ENCODE results near the gene DPF3. TPM values are rescaled to one million over a fixed set of nuclear protein-coding genes. Genes with fewer than 3 reads are reported as not detected.

The DPF3 gene
- polyA plus RNA-seq, 4 donors, result 4.4 to 6.0 (median 5.3) TPM

GRCh38 chr14:72662214-72662613 is 231.7 kb downstream of the DPF3 start:
- no peak for DNase-seq (ENCODE audit: low read depth in 4 of 4, low spot score in 2 of 4)

- no peak for DNase-seq (ENCODE audit: low read depth in 4 of 4, low spot score in 2 of 4)
Measured at GRCh38 chr14:72657214-72657921, 236.5 kb downstream of the DPF3 start.

- no peak for DNase-seq (ENCODE audit: low read depth in 4 of 4, low spot score in 2 of 4)
Measured at GRCh38 chr14:72653026-72653425, 240.9 kb downstream of the DPF3 start.

GRCh38 chr14:72652179-72652578 is 241.7 kb downstream of the DPF3 start:
- no peak for DNase-seq (ENCODE audit: low read depth in 4 of 4, low spot score in 2 of 4)

DNA sequence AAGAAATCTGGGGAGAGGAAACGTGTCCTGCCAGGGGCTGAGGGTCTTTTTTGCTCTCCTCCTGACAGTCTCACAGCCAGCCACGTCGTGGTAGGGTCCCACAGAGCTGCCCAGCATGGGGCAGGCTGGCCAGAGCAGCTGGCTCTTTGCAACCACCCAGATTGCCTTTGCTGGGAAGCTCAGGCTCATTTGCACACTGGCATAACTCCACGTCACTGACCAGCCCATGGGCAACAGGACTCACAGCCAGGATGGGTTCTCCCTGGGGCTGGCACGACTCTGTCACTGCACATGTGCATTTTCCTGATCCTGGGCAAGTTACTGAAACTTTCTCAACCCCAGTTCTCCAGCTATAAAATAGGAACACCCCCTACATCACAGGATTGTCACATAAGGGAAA is 242.2 kb downstream of the DPF3 start:
- no peak for DNase-seq (ENCODE audit: low read depth in 4 of 4, low spot score in 2 of 4)

- DNase-seq (ENCODE audit: low read depth in 4 of 4, low spot score in 2 of 4), result peak in 1 of 4 donors; percentile 6
Measured at GRCh38 chr14:72651081-72651480, 242.8 kb downstream of the DPF3 start.

DNA sequence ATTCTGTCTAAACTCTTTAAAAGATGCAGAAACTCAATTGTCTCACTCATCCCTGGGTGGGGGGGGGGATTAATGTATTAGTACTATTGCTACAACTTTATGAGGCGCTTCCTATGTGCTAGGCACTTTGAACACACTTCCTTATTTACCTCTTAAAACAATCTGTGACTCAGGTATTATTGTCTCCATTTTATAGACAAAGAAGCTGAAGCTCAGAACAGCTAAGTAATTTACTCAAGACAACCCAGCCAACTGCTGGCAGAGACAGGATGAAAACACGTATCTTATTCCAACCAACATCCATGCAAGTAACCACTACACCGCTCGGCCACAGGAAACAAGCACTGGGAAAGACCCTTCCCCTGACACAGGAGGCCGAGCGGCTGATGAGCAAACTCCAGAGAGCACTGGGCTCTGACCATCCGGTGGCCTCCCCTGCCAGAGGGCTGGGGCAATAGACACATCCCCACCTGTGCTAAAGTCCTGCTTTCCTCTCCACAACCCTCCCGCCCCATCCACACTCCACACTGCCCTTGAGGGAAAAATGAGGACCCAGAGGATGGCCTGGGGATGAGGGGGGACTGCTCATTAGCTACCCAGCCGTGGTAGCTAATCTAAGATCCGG is 244.2 kb downstream of the DPF3 start:
- DNase-seq (ENCODE audit: low read depth in 4 of 4, low spot score in 2 of 4), result no peak

- no peak for DNase-seq (ENCODE audit: low read depth in 4 of 4, low spot score in 2 of 4)
Measured at GRCh38 chr14:72647782-72648181, 246.1 kb downstream of the DPF3 start.

GRCh38 chr14:72646861-72647528 is 246.9 kb downstream of the DPF3 start:
- DNase-seq (ENCODE audit: low read depth in 4 of 4, low spot score in 2 of 4), result no peak

GRCh38 chr14:72645706-72646105 is 248.2 kb downstream of the DPF3 start:
- DNase-seq (ENCODE audit: low read depth in 4 of 4, low spot score in 2 of 4), result no peak

- DNase-seq (ENCODE audit: low read depth in 4 of 4, low spot score in 2 of 4), result no peak
Measured at GRCh38 chr14:72644758-72645489, 249.0 kb downstream of the DPF3 start.

- no peak for DNase-seq (ENCODE audit: low read depth in 4 of 4, low spot score in 2 of 4)
Measured at GRCh38 chr14:72644038-72644437, 249.9 kb downstream of the DPF3 start.

DNA sequence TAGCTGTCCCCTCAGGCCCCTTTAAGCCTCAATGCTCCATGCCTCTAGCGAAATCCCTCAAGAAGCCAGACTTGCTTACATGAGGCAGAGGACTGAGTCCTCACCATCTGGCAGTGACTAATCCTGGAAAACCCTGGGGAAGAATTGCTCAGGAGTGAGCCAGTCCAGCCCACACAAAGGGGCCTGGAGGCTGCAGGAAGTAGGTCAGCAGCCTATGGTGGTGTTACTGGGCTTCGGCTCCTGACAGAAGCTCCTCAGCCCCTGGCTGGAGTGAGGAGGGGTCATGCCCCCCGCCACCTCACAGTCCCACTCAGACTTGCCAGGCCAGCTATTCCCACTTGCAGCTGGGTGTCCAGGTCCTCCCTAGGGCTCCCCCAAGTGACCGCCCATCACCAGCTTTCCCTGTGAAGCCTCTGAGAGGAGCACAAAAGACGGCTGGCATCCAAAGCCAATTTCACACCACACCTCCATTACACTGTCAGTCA is 250.5 kb downstream of the DPF3 start:
- no peak for DNase-seq (ENCODE audit: low read depth in 4 of 4, low spot score in 2 of 4)

- DNase-seq (ENCODE audit: low read depth in 4 of 4, low spot score in 2 of 4), result no peak
Measured at GRCh38 chr14:72640911-72641485, 252.9 kb downstream of the DPF3 start.

DNA sequence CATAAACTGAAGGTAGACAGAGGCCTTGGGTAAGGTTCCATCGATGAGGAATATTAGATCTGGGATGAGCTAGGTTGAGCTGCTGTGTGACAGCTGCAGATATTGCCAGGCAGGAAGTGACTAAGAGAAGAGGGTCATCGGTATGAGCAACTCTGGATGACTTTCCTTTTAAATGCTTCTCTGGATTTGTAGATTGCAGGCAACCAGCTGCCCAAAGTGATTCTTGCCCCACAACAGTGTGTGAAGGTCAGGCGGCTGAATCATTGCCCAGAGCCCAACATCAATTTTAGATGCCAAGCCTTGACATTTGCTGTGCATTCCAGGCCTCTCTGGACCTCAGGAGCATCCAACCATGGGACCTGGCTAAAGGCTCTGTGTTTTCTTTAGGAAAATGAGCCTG is 255.9 kb downstream of the DPF3 start:
- DNase-seq (ENCODE audit: low read depth in 4 of 4, low spot score in 2 of 4), result no peak

DNA sequence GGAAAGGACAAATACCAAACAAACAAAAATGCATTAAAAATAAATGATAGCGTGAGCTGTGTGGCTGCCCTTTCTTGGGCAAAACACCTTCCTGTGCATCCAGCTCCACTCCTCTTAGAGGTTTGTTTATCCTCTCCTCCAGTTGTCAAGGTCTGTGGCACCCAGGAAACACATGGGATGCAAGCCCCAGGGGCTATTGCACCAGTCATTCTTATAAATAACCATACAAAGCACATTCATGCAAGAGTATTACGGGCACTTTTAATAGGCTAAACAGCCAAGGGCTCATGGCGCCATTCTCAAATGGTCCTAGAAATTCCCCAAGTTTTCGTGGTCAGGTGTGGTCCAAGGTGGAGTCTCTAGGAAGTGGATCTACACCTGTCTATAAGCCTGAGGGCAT is 257.0 kb downstream of the DPF3 start:
- no peak for DNase-seq (ENCODE audit: low read depth in 4 of 4, low spot score in 2 of 4)

GRCh38 chr14:72636094-72636493 is 257.8 kb downstream of the DPF3 start:
- DNase-seq (ENCODE audit: low read depth in 4 of 4, low spot score in 2 of 4), result no peak

DNA sequence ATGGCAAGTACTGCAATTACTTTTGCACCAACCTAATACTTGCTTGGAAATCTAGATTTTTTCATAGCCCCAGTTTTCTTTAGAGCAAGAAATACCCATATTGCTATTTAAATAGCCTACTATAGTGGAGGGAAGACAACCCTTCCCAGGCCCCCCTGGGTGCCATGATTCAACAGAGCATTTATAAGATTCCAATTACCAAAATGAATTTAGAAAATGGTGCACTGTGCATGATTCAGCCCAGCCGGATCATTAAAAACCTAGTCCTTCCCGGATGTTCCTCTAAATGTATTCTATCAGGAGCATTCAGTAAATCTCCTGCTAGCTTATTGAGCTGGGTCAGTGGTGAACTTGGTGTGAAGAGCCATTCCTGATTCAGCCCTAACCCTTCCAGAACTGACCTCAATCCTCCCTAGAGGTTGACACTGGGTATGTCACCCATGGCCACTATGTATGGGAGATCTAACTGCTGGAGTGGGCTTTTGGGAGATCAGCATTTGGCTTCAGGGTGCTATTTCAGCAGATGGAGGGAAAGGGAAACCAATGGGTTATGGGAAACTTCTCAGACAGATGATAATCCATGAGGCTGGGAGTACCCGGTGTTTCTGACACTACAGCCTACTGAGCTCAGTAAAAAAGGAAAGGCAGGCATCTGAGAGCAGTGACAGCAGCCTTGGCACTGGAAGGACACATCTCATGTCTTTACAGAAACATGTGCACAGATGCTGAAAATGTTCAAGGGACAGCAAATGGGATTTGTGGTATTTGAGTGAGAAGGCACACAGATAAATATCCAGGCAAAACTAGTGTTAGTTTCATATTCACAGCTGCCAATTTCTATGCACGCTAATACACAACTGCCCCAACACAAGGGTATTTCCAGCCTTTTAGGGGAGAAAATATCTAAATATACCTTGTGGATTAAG is 258.9 kb downstream of the DPF3 start:
- no peak for DNase-seq (ENCODE audit: low read depth in 4 of 4, low spot score in 2 of 4)

GRCh38 chr14:72633551-72633950 is 260.4 kb downstream of the DPF3 start:
- DNase-seq (ENCODE audit: low read depth in 4 of 4, low spot score in 2 of 4), result no peak

DNA sequence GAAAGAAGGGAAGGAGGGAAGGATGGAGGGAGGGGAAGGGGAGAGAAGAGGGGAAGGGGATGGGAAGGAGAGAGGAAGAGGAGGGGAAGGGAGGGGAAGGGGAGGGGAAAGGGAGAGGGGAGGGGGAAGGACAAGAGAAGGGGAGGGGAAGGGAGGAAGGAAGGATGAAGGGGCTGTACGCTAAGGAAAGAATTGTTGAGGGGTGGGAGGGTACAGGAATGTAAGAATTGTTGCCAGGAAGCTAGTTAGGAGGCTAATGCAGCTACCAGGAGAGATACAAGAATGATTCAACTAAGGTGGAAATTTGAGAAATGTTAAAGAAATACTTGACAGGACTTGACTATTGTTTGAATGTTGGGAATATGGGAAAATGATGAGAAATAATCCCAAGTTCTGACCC is 261.2 kb downstream of the DPF3 start:
- no peak for DNase-seq (ENCODE audit: low read depth in 4 of 4, low spot score in 2 of 4)
